Sigmoid colon (tissue), 7 donors: Measurements from ENCODE around the gene LIMA1. TPM values are rescaled to one million over a fixed set of nuclear protein-coding genes. Genes with fewer than 3 reads are reported as not detected.

ENCODE experiments used
- DNase-seq: peaks from one replicate; pipeline ENCODE4 v3.0.0-alpha.2; 2019
- H3K27ac ChIP-seq, 4 donors: fragments of 200-600 bp; sonication (generic); one replicate each; pipeline ENCODE4 v1.5.1; 2016 to 2019; ENCODE audit warnings: mild to moderate bottlenecking in 1 of 4
- H3K27me3 ChIP-seq, 3 donors: fragments of 200-600 bp; sonication (generic); one replicate each; pipeline ENCODE4 v1.5.1; 2019; ENCODE audit warnings: mild to moderate bottlenecking in 1 of 3
- H3K36me3 ChIP-seq, 4 donors: fragments of 200-600 bp; sonication (generic); one replicate each; pipeline ENCODE4 v1.5.1; 2016 to 2019
- H3K4me1 ChIP-seq, 4 donors: fragments of 200-600 bp; sonication (generic); one replicate each; pipeline ENCODE4 v1.5.1; 2017 to 2019
- H3K4me3 ChIP-seq, 4 donors: fragments of 200-600 bp; sonication (generic); one replicate each; pipeline ENCODE4 v1.5.1; 2017 to 2019; ENCODE audit warnings: mild to moderate bottlenecking in 2 of 4, moderate library complexity in 1 of 4
- H3K9me3 ChIP-seq, 4 donors: fragments of 200-600 bp in 3 of 4; sonication (generic) in 3 of 4; one replicate each; pipeline versions ENCODE4 v1.5.1 to v1.6.1; 2013 to 2019
- EP300 ChIP-seq, 4 donors: sonication (generic); formaldehyde crosslinking; IDR thresholded peaks; one replicate each; pipeline ENCODE4 v1.6.1; 2017; ENCODE audit warnings: antibody characterized with exemption in 4 of 4
- POLR2A ChIP-seq, 2 donors: fragments of 450-650 bp; IDR thresholded peaks; one replicate each; pipeline ENCODE4 v1.6.1; 2016; ENCODE audit warnings: antibody characterized with exemption in 2 of 2, mild to moderate bottlenecking in 2 of 2, moderate library complexity in 2 of 2
- POLR2AphosphoS5 ChIP-seq, 4 donors: sonication (generic); formaldehyde crosslinking; IDR thresholded peaks; one replicate each; pipeline ENCODE4 v1.6.1; 2017; ENCODE audit warnings: antibody characterized with exemption in 4 of 4
- WGBS, 2 donors: extraction: QIAGEN DNeasy Blood & Tissue Kit; methylation state at CpG; one replicate each; pipeline ENCODE4 v1.1.7; 2013; 5-methylcytosine and 5-hydroxymethylcytosine counted together
- intact Hi-C: fragments of 100-400 bp; cut with DNase I; formaldehyde crosslinking; loops from one replicate; pipeline ENCODE4 v1.15.1; 2023
- polyA plus RNA-seq, 3 donors: library from polyadenylated mRNA; stranded (reverse); fragments of 200-250 nt; gene quantifications; one replicate each; pipeline ENCODE4 v1.2.3, GENCODE V29; 2013
- total RNA-seq, 4 donors: library from RNA; depleted of rRNA; stranded (reverse); fragments of >200 nt; gene quantifications; one replicate each; pipeline ENCODE4 v1.1.0, GENCODE V29; 2016
- TF ChIP-seq, protein P1 (sequence below), 4 experiments: fragments of 450-650 bp in 3 of 4; fragments of 200-600 bp in 1 of 4; IDR thresholded peaks; one replicate each; pipeline ENCODE4 v1.5.1; 2016 to 2019; ENCODE audit warnings: antibody characterized with exemption in 4 of 4, mild to moderate bottlenecking in 3 of 4, moderate library complexity in 2 of 4
- donor health status: healthy with polysubstance abuse.
- donor health status: Bipolar disorder and iron deficiency.
- donor health status: healthy.

LIMA1 gene
- total and polyA plus RNA-seq, 7 donors, result 39.7 to 181 (median 108) TPM

DNA sequence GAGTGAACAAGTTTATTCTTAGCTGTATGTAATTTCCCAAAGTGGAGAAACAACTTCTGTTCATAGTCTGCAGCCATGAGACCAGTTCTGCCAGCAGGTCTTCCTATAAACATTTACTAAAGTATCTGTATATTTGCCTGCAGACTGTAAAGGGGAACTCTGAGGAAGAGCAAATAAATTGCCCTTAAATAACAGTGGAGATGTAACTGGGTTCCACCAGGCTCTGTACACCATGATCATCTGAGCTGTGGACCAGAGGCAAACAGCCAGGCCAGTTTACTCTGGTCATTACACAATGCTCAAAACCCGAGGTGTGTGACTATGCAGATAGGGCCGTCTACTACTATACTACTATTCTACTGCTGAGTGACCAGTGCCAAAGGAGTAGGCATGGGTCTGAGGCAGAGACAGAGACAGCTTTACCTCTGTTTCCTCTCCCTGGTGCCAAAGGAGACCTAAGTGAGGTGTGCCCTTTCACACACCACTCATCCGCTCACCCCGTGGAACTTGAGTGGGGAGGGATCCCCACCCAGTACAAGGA is 95.0 kb downstream of the LIMA1 start:
- H3K4me3 ChIP-seq, result no peak overlapping the region
- TF ChIP-seq EP300 (IDR thresholded peaks at IDR 0.05) (no peak), POLR2AphosphoS5 (IDR thresholded peaks at IDR 0.05) (no peak), POLR2A (IDR thresholded peaks at IDR 0.05) (no peak)
- TF ChIP-seq, protein P1, sequence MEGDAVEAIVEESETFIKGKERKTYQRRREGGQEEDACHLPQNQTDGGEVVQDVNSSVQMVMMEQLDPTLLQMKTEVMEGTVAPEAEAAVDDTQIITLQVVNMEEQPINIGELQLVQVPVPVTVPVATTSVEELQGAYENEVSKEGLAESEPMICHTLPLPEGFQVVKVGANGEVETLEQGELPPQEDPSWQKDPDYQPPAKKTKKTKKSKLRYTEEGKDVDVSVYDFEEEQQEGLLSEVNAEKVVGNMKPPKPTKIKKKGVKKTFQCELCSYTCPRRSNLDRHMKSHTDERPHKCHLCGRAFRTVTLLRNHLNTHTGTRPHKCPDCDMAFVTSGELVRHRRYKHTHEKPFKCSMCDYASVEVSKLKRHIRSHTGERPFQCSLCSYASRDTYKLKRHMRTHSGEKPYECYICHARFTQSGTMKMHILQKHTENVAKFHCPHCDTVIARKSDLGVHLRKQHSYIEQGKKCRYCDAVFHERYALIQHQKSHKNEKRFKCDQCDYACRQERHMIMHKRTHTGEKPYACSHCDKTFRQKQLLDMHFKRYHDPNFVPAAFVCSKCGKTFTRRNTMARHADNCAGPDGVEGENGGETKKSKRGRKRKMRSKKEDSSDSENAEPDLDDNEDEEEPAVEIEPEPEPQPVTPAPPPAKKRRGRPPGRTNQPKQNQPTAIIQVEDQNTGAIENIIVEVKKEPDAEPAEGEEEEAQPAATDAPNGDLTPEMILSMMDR (IDR thresholded peaks at IDR 0.05), result no peak
- H3K27me3 ChIP-seq, result no peaks in the 10 kb centered on the region
- intact Hi-C loops, result no loop called here
- peaks cover 0 to 26% (median 0%) of the 10 kb centered on the region in 4 donors for H3K36me3 ChIP-seq
- H3K9me3 ChIP-seq, result no peaks in the 10 kb centered on the region
- peak overlapping the region; percentile 21 to 44 (median 26) for H3K27ac ChIP-seq
- peaks cover 0 to 30% (median 18%) of the 10 kb centered on the region in 4 donors for H3K4me1 ChIP-seq
- DNase-seq, result peak; percentile 70
- WGBS, 2 donors, result 29 to 70% methylated on average over 4 of the region's 4 CpGs

DNA sequence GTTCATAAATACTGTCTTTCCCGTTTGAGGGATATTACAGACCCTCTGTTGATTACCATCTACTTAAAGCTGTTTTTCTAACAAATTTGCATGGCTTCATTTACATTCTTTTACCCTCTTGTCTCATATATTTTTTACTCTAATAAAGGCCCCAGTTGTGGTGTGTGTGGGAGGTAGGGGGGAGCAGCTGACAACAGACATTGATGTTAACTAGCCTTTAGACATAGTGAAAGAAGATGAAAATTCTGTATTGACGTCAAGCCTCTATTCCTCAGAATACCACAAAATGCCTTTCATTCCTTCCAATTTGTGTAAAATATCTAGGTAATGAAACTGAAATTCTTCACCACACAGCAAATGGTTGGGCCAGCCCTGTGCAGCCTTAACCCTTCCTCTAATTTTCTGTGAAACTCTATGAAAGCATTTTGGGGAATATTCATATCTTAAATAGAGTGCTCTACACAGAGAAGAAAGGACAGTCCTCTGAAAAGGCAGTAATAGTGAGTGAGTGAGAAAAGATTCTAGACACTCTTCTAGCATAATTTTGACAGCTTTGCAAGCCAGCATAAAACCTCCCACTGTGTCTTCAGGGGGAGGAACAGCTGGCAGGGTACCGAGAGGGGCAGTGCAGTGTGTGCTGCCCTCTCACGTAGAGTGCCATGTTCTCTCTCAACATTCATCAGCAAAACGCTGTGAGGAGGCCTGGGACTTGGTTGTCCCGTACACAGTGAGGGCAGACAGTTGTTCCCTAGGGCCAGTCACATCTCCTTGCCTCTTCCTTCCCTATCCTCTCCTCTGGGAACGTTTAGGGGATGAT is 96.0 kb downstream of the LIMA1 start:
- 76% methylated on average over 7 of the region's 7 CpGs for WGBS, 2 donors
- no peak for DNase-seq
- intact Hi-C loops, result no loop called here
- H3K27ac ChIP-seq, result peak overlapping the region in 3 of 4 donors; percentile 21 to 44 (median 23)
- H3K4me1 ChIP-seq, result peaks cover 0 to 30% (median 18%) of the 10 kb centered on the region in 4 donors
- no peaks in the 10 kb centered on the region for H3K27me3 ChIP-seq
- H3K9me3 ChIP-seq, result no peaks in the 10 kb centered on the region
- TF ChIP-seq EP300 (IDR thresholded peaks at IDR 0.05) (no peak), POLR2AphosphoS5 (IDR thresholded peaks at IDR 0.05) (no peak), POLR2A (IDR thresholded peaks at IDR 0.05) (no peak)
- TF ChIP-seq, protein P1 (IDR thresholded peaks at IDR 0.05), result no peak
- peaks cover 0 to 21% (median 2%) of the 10 kb centered on the region in 4 donors for H3K36me3 ChIP-seq
- no peak overlapping the region for H3K4me3 ChIP-seq

DNA sequence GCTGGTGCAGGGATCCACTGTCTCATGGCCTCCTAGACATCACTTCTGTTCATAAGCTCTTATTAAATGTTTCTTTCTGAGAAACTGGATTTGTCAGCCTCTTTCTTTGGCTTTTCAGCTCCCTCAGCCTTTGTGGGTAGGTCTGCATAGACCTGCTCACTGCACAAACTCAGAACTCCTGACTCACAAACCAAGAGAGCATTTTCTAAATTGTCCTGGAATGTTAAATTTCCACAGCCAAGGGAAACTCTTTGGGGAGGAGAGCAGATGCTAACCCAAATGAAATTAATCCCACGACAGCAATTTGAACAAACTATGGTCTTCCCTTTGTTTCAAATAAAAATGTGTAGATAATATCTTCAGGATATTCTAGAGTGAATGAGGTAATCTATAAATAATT is 96.6 kb downstream of the LIMA1 start:
- Histone ChIP-seq H3K9me3 (no peaks in the 10 kb centered on the region), H3K27me3 (no peaks in the 10 kb centered on the region), H3K36me3 (peaks cover 0 to 19% (median 4%) of the 10 kb centered on the region in 4 donors), H3K27ac (peak overlapping the region in 2 of 4 donors; percentile 21 to 44), H3K4me3 (no peak overlapping the region), H3K4me1 (peaks cover 0 to 30% (median 18%) of the 10 kb centered on the region in 4 donors)
- intact Hi-C loops, result no loop called here
- TF ChIP-seq POLR2AphosphoS5 (IDR thresholded peaks at IDR 0.05) (no peak), EP300 (IDR thresholded peaks at IDR 0.05) (no peak), POLR2A (IDR thresholded peaks at IDR 0.05) (no peak)
- TF ChIP-seq, protein P1 (IDR thresholded peaks at IDR 0.05), result no peak
- 89 to 95% methylated on average over 1 of the region's 1 CpG for WGBS, 2 donors
- no peak for DNase-seq

DNA sequence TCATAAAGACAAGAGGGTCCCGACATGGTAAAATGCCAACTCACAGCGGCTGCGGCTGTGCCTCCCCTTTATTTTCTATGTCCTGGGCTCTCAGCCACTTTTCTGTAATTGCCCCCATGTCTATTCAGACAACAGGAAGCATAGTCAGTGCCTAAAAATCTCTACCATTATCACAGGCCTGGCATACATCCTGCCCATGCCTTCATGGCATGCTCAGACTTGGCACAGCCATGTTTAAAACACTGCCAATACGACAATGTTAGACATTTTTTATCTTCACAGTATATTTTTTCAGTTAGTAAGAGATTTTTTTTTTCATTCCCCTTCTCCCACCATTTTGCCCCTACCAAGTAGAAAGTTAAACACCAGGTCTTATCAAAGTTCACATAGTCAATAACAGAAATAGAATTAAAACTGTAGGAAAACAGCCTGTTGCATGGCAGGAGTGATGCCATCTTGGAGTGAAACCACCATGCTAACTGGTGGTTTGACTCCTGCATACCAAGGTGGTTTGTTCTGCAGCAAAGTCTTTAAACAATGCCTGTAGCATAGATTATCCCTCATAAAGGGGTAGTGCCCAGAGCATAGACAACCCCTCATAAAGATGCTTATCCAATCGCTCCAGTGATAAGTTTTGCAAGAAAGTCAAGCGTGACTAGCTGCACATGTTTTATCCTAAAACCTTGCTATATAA is 97.2 kb downstream of the LIMA1 start:
- no peak overlapping the region for H3K4me3 ChIP-seq
- intact Hi-C loops, result no loop called here
- H3K27me3 ChIP-seq, result no peaks in the 10 kb centered on the region
- H3K9me3 ChIP-seq, result no peaks in the 10 kb centered on the region
- DNase-seq, result no peak
- H3K27ac ChIP-seq, result peak overlapping the region in 2 of 4 donors; percentile 17 to 44
- WGBS, 2 donors, result 43 to 77% methylated on average over 6 of the region's 6 CpGs
- TF ChIP-seq POLR2A (IDR thresholded peaks at IDR 0.05) (no peak), EP300 (IDR thresholded peaks at IDR 0.05) (no peak), POLR2AphosphoS5 (IDR thresholded peaks at IDR 0.05) (no peak)
- TF ChIP-seq, protein P1 (IDR thresholded peaks at IDR 0.05), result no peak
- peaks cover 0 to 30% (median 18%) of the 10 kb centered on the region in 4 donors for H3K4me1 ChIP-seq
- H3K36me3 ChIP-seq, result peaks cover 0 to 19% (median 9%) of the 10 kb centered on the region in 4 donors
